Left cardiac atrium (tissue), 4 donors: ENCODE data around the gene RIPK3. TPM values are rescaled to one million over a fixed set of nuclear protein-coding genes. Genes with fewer than 3 reads are reported as not detected.
"Not testable (repeated sequence)": the region's sequence is repeated elsewhere in the genome, so short reads cannot be mapped to it uniquely, and the experiment has no call there.

Experiments used
- ATAC-seq, 2 donors: fragments of 200-7000 bp; cut with Tn5 transposase; one replicate each; pipeline ENCODE4 v1.9.1; 2020; ENCODE audit warnings: mild to moderate bottlenecking in 2 of 2, moderate library complexity in 2 of 2
- DNase-seq: peaks from one replicate; pipeline ENCODE4 v3.0.0-alpha.2; 2020
- intact Hi-C, 2 donors: fragments of 100-400 bp; cut with DNase I; formaldehyde crosslinking; loops; one replicate each; pipeline versions ENCODE4 v1.14.1 to v1.15.1; 2022 to 2023
- total RNA-seq, 2 donors: library from RNA; stranded (reverse); fragmentation: NEBNext Ultra II Directional; extraction: Animal tissue kit (Norgen Biotek cat#: 25700); gene quantifications; one replicate each; pipeline ENCODE4 v1.2.1, GENCODE V29; 2021
- donor health status: DM: no; HTN: yes; CAD: no.
- donor health status: DM: no; HTN: yes; CAD: no; lungs with severe emphysema.
- donor health status: DM: yes; HTN: yes; CAD: no.
- donor health status: Dilated cardiomyopathy.

Gene RIPK3
- total RNA-seq, 2 donors from 2014 or later: 6.5 to 6.7 TPM

- intact Hi-C loops, ATAC-seq, DNase-seq: not testable (repeated sequence)
Observed at GRCh38 chr14:24354482-24354825, 14.7 kb upstream of the RIPK3 start.

- DNase-seq: no peak
- peak in 1 of 2 donors; percentile 55 for ATAC-seq
- intact Hi-C loops: no loop called here
Observed at GRCh38 chr14:24353559-24354481, 14.0 kb upstream of the RIPK3 start.

GRCh38 chr14:24351517-24351916 is 11.7 kb upstream of the RIPK3 start:
- intact Hi-C loops: no loop called here
- ATAC-seq (peak; percentile 70 to 74), DNase-seq (no peak)

- ATAC-seq: no peak
- intact Hi-C loops: no loop called here
- no peak for DNase-seq
Observed at GRCh38 chr14:24349742-24350141, 10.0 kb upstream of the RIPK3 start.

- DNase-seq: no peak
- no peak for ATAC-seq
- intact Hi-C loops: no loop called here
Observed at GRCh38 chr14:24348186-24348585, 8.4 kb upstream of the RIPK3 start.

GRCh38 chr14:24347134-24347533 is 7.3 kb upstream of the RIPK3 start:
- no peak for DNase-seq
- intact Hi-C loops: no loop called here
- no peak for ATAC-seq

GRCh38 chr14:24343795-24344660 is 4.2 kb upstream of the RIPK3 start:
- intact Hi-C loops: no loop called here
- no peak for DNase-seq
- no peak for ATAC-seq

GRCh38 chr14:24342889-24343288 is 3.1 kb upstream of the RIPK3 start:
- ATAC-seq: no peak
- no peak for DNase-seq
- intact Hi-C loops: no loop called here

GRCh38 chr14:24340606-24341005 is 815 bp upstream of the RIPK3 start:
- ATAC-seq (no peak), DNase-seq (no peak)
- intact Hi-C loops: no loop called here

GRCh38 chr14:24338843-24339242 is 948 bp downstream of the RIPK3 start:
- DNase-seq: no peak
- ATAC-seq: no peak
- intact Hi-C loops: no loop called here

- no peak for DNase-seq
- ATAC-seq: no peak
- intact Hi-C loops: no loop called here
Observed at GRCh38 chr14:24337824-24338175, 2.0 kb downstream of the RIPK3 start.

- ATAC-seq (no peak), DNase-seq (no peak)
- intact Hi-C loops: no loop called here
Observed at GRCh38 chr14:24337144-24337823, 2.5 kb downstream of the RIPK3 start.

- intact Hi-C loops: no loop called here
- DNase-seq (no peak), ATAC-seq (no peak)
Observed at GRCh38 chr14:24335461-24336171, 4.2 kb downstream of the RIPK3 start.

GRCh38 chr14:24334431-24335291 is 5.1 kb downstream of the RIPK3 start, which contains the start of gene ADCY4:
TSS of gene ADCY4 (minus strand) at chr14:24335071. CDS start at chr14:24334652, 419 bp downstream.
- intact Hi-C loops: loop anchor here in 1 of 2 donors (5.0 kb wide), 1 partner anchor 98 kb away; no protein-coding TSS in a partner anchor
- DNase-seq (peak; percentile 81), ATAC-seq (peak; percentile 19 to 24)

GRCh38 chr14:24332268-24332993 is 7.4 kb downstream of the RIPK3 start:
- ATAC-seq (peak; percentile 55 to 67), DNase-seq (peak; percentile 74)
- intact Hi-C loops: loop anchor here (2.0 to 5.0 kb wide), 2 partner anchors 100 to 104 kb away; no protein-coding TSS in a partner anchor

GRCh38 chr14:24331731-24332267 is 8.0 kb downstream of the RIPK3 start:
- intact Hi-C loops: loop anchor here (2.0 to 5.0 kb wide), 2 partner anchors 101 to 105 kb away; no protein-coding TSS in a partner anchor
- no peak for ATAC-seq
- DNase-seq: no peak
